WI38 (cell line): Measurements from ENCODE around the gene MAN1C1.

ENCODE experiments used
- H3K4me3 ChIP-seq: 2 replicates; pipeline ENCODE4 v1.5.1; 2011; ENCODE audit warnings: low read depth, mild to moderate bottlenecking, control low read depth, low read length
- CTCF ChIP-seq: IDR thresholded peaks from 2 replicates; pipeline ENCODE4 v1.5.1; 2012; ENCODE audit warnings: low read depth, mild to moderate bottlenecking, control low read depth, low read length

MAN1C1 gene

GRCh38 chr1:25714372-25714931 is 97.9 kb downstream of the MAN1C1 start:
- no peak overlapping the region for H3K4me3 ChIP-seq
- no peak for TF ChIP-seq CTCF

GRCh38 chr1:25715888-25716287 is 99.3 kb downstream of the MAN1C1 start:
- TF ChIP-seq CTCF = no peak
- no peak overlapping the region for H3K4me3 ChIP-seq

- H3K4me3 ChIP-seq = no peak overlapping the region
- TF ChIP-seq CTCF = no peak
Measured at GRCh38 chr1:25716320-25716719, 99.7 kb downstream of the MAN1C1 start.

GRCh38 chr1:25718732-25719131 is 102.1 kb downstream of the MAN1C1 start:
- no peak overlapping the region for H3K4me3 ChIP-seq
- no peak for TF ChIP-seq CTCF

GRCh38 chr1:25720624-25721023 is 104.0 kb downstream of the MAN1C1 start:
- TF ChIP-seq CTCF = no peak
- no peak overlapping the region for H3K4me3 ChIP-seq

GRCh38 chr1:25723250-25723880 is 106.8 kb downstream of the MAN1C1 start:
- TF ChIP-seq CTCF = no peak
- H3K4me3 ChIP-seq = no peak overlapping the region

- TF ChIP-seq CTCF = no peak
Measured at GRCh38 chr1:25724201-25724600, 107.6 kb downstream of the MAN1C1 start.

More at GRCh38 chr1:25724201-25724600, 107.6 kb downstream of the MAN1C1 start:
- no peak overlapping the region for H3K4me3 ChIP-seq
